ENCODE results near the gene EIF4E. TPM values are rescaled to one million over a fixed set of nuclear protein-coding genes. Genes with fewer than 3 reads are reported as not detected.
"Not testable (repeated sequence)": the region's sequence is repeated elsewhere in the genome, so short reads cannot be mapped to it uniquely, and the experiment has no call there.

Gene EIF4E
- total RNA-seq, 2 experiments from 2014 or later, result 103 to 105 TPM

DNA sequence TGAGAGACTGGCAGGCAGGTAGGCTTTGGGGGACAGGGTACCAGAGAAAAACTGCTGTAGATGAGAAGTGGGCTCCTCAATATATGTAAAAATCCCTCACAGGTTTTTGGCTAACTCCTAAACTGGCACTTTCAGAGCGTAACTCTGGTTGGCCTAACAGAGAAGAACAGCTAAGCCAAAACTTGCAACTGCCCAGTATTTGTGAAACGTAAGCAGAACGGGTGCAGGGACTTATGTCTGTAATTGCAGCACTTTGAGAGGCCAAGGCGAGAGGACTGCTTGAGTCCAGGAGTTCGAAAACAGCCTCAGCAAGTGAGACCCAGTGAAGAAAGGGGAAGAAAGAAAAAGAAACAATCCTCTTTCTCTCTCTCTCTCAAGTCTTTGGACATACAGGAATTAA is 25.0 kb downstream of the EIF4E start:
- H3K4me1 Mint-ChIP-seq (ENCODE audit: low read depth), result peaks cover 23% of the 10 kb centered on the region
- no peaks in the 10 kb centered on the region for H3K9me3 Mint-ChIP-seq (ENCODE audit: insufficient read depth)
- ChIA-PET CTCF (no interaction called here), POLR2A (no interaction called here)
- H3K36me3 Mint-ChIP-seq (ENCODE audit: low read depth), result peaks cover 55% of the 10 kb centered on the region
- H3K4me3 Mint-ChIP-seq, result no peak overlapping the region
- DNase-seq (no peak), ATAC-seq (no peak)
- H3K27me3 Mint-ChIP-seq (ENCODE audit: low read depth), result no peaks in the 10 kb centered on the region
- no peak overlapping the region for H3K27ac Mint-ChIP-seq

DNA sequence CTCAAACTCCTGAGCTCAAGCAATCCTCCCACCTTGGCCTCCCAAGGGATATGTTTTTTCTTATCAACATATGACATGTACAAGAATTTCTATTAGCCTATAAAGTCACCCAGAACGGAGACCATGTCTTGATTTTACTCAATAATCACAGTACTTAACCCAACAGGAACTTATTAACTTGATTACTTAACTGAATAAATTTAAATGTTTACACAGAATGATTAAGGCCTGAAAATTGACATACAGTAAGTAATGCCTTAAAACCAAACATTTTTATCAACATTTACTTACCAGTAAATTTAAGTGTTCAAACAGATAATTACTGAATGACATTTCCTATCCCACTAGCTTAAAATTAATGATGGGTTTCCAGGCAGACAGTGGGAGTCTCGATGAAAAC is 25.4 kb downstream of the EIF4E start:
- CTCF ChIA-PET, result no interaction called here
- H3K9me3 Mint-ChIP-seq (ENCODE audit: insufficient read depth), result no peaks in the 10 kb centered on the region
- peaks cover 22% of the 10 kb centered on the region for H3K4me1 Mint-ChIP-seq (ENCODE audit: low read depth)
- ATAC-seq, result no peak
- POLR2A ChIA-PET, result interaction anchor here (0.5 kb wide), 1 partner anchor 25 kb away, joined by 3 read pairs; the partner anchor contains the start of gene EIF4E
- peaks cover 56% of the 10 kb centered on the region for H3K36me3 Mint-ChIP-seq (ENCODE audit: low read depth)
- no peak overlapping the region for H3K27ac Mint-ChIP-seq
- H3K4me3 Mint-ChIP-seq, result no peak overlapping the region
- no peak for DNase-seq
- H3K27me3 Mint-ChIP-seq (ENCODE audit: low read depth), result no peaks in the 10 kb centered on the region

DNA sequence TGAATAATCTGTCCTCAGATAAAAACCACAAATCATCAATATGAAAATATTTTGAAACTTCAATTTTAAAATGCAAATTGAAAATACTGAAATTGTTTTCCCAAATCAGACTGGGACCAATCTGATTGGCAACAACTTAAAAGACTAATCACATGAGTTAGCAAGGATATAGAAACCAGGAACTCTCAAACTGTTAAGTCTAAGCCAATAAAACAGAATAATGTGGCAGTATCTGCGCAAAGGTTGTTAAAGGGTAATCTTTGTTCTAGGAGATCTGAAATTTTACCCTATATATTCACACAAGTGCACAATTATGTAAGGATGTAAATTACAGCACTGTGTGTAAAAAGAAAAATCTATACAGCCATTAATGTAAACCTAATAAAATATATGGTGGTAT is 29.7 kb downstream of the EIF4E start:
- Mint-ChIP-seq H3K36me3 (ENCODE audit: low read depth) (peaks cover 70% of the 10 kb centered on the region), H3K27me3 (ENCODE audit: low read depth) (no peaks in the 10 kb centered on the region), H3K27ac (no peak overlapping the region), H3K4me1 (ENCODE audit: low read depth) (peaks cover 4% of the 10 kb centered on the region), H3K9me3 (ENCODE audit: insufficient read depth) (no peaks in the 10 kb centered on the region), H3K4me3 (no peak overlapping the region)
- DNase-seq, result no peak
- ATAC-seq, result no peak
- POLR2A ChIA-PET, result no interaction called here
- CTCF ChIA-PET, result no interaction called here

DNA sequence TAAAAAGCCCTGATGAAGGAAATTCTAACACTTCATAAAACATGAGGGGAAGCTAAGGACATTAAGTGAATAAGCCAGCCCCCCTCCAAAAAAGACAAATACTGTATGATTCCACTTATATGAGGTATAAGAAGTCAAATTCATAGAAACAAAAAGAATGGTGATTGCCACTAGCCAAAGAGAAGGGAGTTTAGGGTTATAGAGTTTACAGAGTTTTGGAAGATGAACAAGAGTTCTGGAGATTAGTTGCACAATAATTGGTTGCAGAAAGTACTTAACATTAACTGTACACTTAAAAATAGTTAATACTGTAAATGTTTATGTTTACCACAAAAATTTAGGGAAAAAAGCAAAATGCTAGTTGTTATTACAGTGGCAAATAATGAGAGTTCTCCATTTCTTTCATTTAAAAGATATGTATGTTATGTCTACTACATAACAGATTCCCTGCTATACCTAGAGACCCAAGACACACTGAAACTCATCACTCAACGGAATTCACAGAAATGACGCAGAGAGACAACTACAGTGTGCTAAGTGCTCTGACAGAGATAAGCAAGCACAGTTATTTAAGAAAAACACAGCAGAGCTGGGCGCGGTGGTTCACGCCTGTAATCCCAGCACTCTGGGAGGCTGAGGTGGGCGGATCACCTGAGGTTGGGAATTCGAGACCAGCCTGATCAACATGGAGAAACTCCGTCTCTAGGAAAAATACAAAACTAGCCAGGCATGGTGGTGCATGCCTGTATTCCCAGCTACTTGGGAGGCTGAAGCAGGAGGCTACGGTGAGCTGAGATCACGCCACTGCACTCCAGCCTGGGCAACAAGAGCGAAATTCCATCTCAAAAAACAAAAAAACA is 37.2 kb downstream of the EIF4E start:
- DNase-seq (no peak), ATAC-seq (no peak)
- Mint-ChIP-seq H3K9me3 (ENCODE audit: insufficient read depth) (no peaks in the 10 kb centered on the region), H3K4me3 (no peak overlapping the region), H3K27me3 (ENCODE audit: low read depth) (no peaks in the 10 kb centered on the region), H3K27ac (no peak overlapping the region), H3K4me1 (ENCODE audit: low read depth) (no peaks in the 10 kb centered on the region), H3K36me3 (ENCODE audit: low read depth) (peaks cover 63% of the 10 kb centered on the region)
- ChIA-PET POLR2A (no interaction called here), CTCF (interaction anchor here (1.1 kb wide), 1 partner anchor 104 kb away, joined by 3 read pairs; the partner anchor contains the start of gene METAP1)

DNA sequence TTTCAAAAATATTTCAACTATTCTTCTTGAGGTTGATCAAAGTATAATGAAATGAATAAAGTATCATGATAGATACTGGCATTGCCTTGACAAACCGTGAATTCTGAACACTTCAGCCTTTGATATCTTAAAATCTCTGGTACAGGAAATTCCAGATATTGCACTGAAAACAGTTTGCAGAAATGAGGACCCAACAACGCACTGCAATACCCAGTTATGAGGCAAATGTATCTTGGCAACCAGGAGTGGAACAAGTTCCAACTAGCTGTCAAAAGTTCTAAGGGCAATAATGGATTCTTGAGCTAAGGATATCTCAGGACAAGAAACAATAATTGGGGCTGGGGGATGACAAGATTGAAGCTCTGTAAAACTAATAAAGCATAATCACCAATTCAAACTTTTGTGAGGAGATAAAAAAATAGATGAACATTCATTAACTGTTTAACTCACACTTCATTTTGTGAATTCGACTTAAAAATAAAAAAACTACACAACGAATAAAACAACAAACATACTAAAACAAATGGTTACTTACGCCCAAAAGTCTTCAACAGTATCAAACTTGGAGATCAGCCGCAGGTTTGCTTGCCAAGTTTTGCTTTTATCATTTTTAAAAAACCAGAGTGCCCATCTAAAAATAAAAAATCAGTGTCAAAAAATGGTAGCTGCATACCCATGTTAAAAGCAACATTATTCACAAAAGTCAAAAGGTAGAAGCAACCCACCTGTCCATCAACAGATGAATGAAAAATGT is 38.1 kb downstream of the EIF4E start:
- no peak for ATAC-seq
- no peak overlapping the region for H3K27ac Mint-ChIP-seq
- H3K4me1 Mint-ChIP-seq (ENCODE audit: low read depth), result no peaks in the 10 kb centered on the region
- ChIA-PET POLR2A (no interaction called here), CTCF (interaction anchor here (1.1 kb wide), 1 partner anchor 104 kb away, joined by 3 read pairs; the partner anchor contains the start of gene METAP1)
- no peak overlapping the region for H3K4me3 Mint-ChIP-seq
- no peaks in the 10 kb centered on the region for H3K9me3 Mint-ChIP-seq (ENCODE audit: insufficient read depth)
- peaks cover 63% of the 10 kb centered on the region for H3K36me3 Mint-ChIP-seq (ENCODE audit: low read depth)
- H3K27me3 Mint-ChIP-seq (ENCODE audit: low read depth), result no peaks in the 10 kb centered on the region
- DNase-seq, result no peak

DNA sequence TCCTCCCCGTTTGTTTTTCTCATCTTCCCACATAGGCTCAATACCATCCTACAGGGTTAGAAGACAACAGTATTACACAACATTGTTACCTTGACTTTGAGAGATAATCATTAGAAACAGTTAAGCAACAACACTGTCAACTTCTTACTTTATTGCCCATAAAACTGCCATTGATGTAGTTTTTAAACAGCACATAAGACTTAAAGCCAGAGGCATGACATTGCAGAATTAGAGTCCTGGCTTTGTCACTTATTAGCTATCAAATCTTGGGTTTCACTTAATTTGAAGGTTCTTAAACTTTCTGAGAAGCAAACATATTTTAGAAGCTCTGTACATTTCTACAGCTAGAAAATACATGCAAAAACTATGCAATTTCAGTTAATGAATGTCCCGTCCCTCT is 41.8 kb downstream of the EIF4E start:
- ATAC-seq (no peak), DNase-seq (no peak)
- Mint-ChIP-seq H3K27ac (no peak overlapping the region), H3K9me3 (ENCODE audit: insufficient read depth) (no peaks in the 10 kb centered on the region), H3K4me3 (no peak overlapping the region), H3K36me3 (ENCODE audit: low read depth) (peaks cover 46% of the 10 kb centered on the region), H3K4me1 (ENCODE audit: low read depth) (no peaks in the 10 kb centered on the region), H3K27me3 (ENCODE audit: low read depth) (no peaks in the 10 kb centered on the region)
- ChIA-PET POLR2A (no interaction called here), CTCF (no interaction called here)

DNA sequence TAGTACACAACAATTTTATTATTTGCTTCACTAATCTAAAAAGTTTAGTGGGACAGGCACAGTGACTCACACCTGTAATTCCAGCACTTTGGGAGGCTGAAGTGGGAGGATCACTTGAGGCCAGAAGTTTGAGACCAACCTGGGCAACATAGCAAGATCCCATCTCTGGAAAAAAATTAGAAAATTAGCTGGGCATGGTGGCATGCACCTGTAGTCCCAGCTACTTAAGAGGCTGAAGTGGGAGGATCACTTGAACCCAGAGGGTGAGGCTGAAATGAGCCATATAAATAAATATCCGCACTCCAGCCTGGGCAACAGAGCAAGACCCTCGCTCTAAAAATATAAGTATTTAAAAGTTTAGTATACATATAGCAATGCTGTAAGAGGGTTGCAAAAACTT is 42.6 kb downstream of the EIF4E start:
- H3K4me3 Mint-ChIP-seq; H3K4me1 Mint-ChIP-seq (ENCODE audit: low read depth); POLR2A ChIA-PET; H3K27me3 Mint-ChIP-seq (ENCODE audit: low read depth); DNase-seq; H3K9me3 Mint-ChIP-seq (ENCODE audit: insufficient read depth); H3K27ac Mint-ChIP-seq; ATAC-seq; CTCF ChIA-PET: not testable (repeated sequence)
- peaks cover 47% of the 10 kb centered on the region for H3K36me3 Mint-ChIP-seq (ENCODE audit: low read depth)

DNA sequence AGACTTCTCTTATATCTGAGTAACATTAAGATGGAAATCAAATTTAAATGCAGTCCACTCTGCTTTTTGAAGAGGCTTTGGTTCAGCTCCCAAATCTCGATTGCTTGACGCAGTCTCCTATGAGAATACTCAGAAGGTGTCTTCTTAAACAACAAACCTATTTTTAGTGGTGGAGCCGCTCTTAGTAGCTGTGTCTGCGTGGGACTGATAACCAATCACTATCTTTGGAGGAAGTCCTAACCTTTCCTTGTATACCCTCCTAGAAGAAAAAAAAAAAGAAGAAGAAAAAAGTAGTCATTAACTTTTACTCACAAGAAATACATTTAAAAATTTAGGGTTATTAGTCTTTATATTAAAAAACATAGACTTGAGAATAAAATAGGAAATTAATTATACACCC is 48.0 kb downstream of the EIF4E start:
- POLR2A ChIA-PET; ATAC-seq; CTCF ChIA-PET; H3K27me3 Mint-ChIP-seq (ENCODE audit: low read depth); H3K4me3 Mint-ChIP-seq; DNase-seq; H3K27ac Mint-ChIP-seq; H3K4me1 Mint-ChIP-seq (ENCODE audit: low read depth); H3K9me3 Mint-ChIP-seq (ENCODE audit: insufficient read depth): not testable (repeated sequence)
- peaks cover 40% of the 10 kb centered on the region for H3K36me3 Mint-ChIP-seq (ENCODE audit: low read depth)

DNA sequence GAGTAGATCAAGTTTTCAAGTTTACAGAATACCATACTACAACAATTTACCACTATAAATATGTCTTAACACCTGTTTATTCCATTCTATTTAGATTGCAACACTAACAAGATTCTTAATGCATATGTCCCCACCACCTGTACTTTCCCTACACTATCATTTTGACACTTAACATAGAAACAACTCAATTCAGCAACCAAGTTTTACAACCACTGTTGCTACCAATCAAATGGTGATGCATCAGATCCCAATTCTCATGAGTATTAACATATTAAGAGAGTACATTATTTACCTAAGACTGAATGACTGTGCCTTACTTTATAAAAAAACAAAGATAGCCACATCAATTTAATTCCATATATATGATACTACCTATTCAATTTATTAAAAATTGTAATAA is 49.4 kb downstream of the EIF4E start:
- POLR2A ChIA-PET, result no interaction called here
- CTCF ChIA-PET, result no interaction called here
- Mint-ChIP-seq H3K36me3 (ENCODE audit: low read depth) (peaks cover 33% of the 10 kb centered on the region), H3K4me3 (no peak overlapping the region), H3K9me3 (ENCODE audit: insufficient read depth) (no peaks in the 10 kb centered on the region), H3K27me3 (ENCODE audit: low read depth) (no peaks in the 10 kb centered on the region), H3K4me1 (ENCODE audit: low read depth) (no peaks in the 10 kb centered on the region), H3K27ac (no peak overlapping the region)
- DNase-seq (no peak), ATAC-seq (no peak)

DNA sequence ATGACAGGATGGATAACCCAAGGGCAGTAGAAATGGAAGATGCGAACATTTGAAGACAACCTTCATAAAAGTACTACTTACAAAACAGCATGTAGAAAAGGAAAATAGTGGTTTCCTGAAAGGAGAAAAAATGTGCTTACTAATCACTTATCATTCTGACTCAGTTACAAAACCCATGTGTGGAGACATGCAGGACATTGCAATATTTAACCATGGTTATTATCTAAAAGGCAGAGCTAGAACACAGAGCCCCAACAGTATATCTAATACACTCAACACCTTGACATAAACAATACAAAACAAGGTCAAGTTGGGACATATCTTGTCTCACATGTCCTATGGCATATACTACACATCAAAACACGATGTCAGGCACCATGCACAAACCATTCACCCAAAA is 55.9 kb downstream of the EIF4E start:
- DNase-seq (no peak), ATAC-seq (no peak)
- ChIA-PET CTCF (no interaction called here), POLR2A (no interaction called here)
- H3K27ac Mint-ChIP-seq, result no peak overlapping the region
- H3K9me3 Mint-ChIP-seq (ENCODE audit: insufficient read depth), result no peaks in the 10 kb centered on the region
- no peaks in the 10 kb centered on the region for H3K27me3 Mint-ChIP-seq (ENCODE audit: low read depth)
- H3K4me3 Mint-ChIP-seq, result no peak overlapping the region
- H3K36me3 Mint-ChIP-seq (ENCODE audit: low read depth), result peaks cover 24% of the 10 kb centered on the region
- peaks cover 6% of the 10 kb centered on the region for H3K4me1 Mint-ChIP-seq (ENCODE audit: low read depth)

DNA sequence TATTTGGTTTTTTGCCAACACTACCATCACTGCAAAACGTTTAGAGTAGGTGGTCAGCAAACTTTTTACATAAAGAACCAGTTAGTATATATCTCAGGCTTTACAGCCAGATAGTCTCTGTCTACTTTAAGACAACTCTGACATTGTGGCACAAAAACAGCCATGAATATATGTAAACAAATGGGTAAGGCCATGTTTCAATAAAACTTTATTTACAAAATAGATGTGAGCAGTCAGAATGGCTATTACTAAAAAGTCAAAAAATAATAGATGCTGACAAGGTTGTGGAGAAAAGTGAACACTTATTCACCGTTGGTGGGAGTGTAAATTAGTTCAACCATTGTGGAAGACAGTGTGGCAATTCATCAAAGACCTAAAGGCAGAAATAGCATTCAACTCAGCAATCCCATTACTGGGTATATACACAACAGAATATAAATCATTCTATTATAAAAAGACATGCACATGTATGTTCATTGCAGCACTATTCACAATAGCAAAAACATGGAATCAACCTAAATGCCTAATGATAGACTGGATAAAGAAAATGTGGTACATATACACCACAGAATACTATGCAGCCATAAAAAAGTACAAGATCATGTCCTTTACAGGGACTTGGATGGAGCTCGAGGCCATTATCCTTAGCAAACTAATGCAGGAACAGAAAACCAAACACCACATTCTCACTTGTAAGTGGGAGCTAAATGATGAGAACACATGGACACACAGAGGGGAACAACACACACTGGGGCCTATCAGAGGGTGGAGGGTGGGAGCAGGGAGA is 56.6 kb downstream of the EIF4E start:
- POLR2A ChIA-PET; H3K4me3 Mint-ChIP-seq; DNase-seq; H3K27me3 Mint-ChIP-seq (ENCODE audit: low read depth); ATAC-seq; CTCF ChIA-PET; H3K27ac Mint-ChIP-seq; H3K4me1 Mint-ChIP-seq (ENCODE audit: low read depth); H3K9me3 Mint-ChIP-seq (ENCODE audit: insufficient read depth): not testable (repeated sequence)
- H3K36me3 Mint-ChIP-seq (ENCODE audit: low read depth), result peaks cover 19% of the 10 kb centered on the region

DNA sequence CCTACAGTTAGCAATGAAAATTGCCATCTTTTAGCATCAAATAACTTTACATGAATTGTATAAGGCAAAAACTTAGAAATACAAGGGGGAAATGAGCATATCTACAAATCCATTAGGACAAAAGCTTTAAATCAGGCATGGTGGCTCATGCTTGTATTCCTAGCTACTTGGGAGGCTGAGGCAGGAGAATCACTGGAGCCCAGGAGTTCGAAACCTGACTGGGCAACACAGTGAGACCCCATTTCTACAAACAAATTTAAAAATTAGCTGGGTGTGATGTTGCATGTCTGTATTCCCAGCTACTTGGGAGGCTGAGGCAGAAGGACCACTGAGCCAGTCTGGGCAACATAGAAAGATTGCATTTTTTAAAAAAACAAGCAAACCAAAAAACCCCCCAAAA is 61.3 kb downstream of the EIF4E start:
- ChIA-PET CTCF (interaction anchor here (1.1 kb wide), 1 partner anchor 188 kb away, joined by 4 read pairs; no protein-coding TSS in a partner anchor), POLR2A (no interaction called here)
- ATAC-seq (no peak), DNase-seq (no peak)
- no peaks in the 10 kb centered on the region for H3K4me1 Mint-ChIP-seq (ENCODE audit: low read depth)
- H3K4me3 Mint-ChIP-seq, result no peak overlapping the region
- peaks cover 2% of the 10 kb centered on the region for H3K36me3 Mint-ChIP-seq (ENCODE audit: low read depth)
- H3K27ac Mint-ChIP-seq, result no peak overlapping the region
- H3K27me3 Mint-ChIP-seq (ENCODE audit: low read depth), result no peaks in the 10 kb centered on the region
- H3K9me3 Mint-ChIP-seq (ENCODE audit: insufficient read depth), result no peaks in the 10 kb centered on the region
